Right forelimb (tissue), 1 donor: Measurements from ENCODE around the gene PPM1H.

ENCODE experiments used
- DNase-seq: peaks from one replicate; pipeline ENCODE4 v3.0.0-alpha.2; 2018

Gene PPM1H

DNA sequence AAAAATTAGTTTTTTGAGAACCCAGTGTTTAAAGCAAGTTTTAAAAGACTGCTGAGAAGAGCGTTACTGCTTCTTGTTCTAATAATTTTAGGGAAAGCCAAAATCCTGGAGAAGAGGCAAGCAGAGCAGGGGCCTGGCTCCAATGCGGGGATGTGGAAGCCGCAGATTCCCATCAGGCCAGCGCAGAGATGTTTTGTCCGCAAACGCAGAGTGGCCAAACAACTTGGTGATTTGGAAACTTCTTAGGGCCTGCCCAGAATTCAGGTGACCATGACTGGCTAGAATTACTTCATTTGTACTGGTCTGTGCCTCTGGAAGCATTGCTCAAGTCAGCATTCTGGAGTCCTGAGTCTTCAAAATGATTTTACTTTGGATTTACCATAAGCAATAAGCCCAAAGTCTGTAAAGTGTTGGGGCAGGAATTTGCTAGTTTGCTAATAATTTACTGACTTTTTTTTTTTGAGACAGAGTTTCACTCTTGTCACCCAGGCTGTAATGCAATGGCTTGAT lies 208.4 kb downstream of the PPM1H start:
- no peak for DNase-seq

DNA sequence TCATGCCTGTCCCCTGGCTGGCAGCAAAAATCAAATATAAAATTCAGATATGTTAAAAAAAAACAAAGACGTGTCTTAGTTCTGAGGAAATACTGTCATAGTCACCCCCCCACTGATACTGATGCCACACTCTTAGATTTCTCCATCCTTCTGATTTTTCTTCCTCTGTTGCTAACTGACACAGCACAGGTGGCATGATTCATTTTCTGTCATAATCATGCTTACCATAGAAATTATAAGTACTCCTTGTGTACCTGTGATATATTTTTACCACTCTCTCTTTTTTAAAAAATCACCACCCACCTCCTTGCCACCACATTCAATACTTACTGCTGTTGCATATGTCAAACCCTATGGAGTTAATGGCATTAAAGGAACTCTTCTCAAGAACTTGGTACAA lies 209.2 kb downstream of the PPM1H start:
- DNase-seq: no peak

DNA sequence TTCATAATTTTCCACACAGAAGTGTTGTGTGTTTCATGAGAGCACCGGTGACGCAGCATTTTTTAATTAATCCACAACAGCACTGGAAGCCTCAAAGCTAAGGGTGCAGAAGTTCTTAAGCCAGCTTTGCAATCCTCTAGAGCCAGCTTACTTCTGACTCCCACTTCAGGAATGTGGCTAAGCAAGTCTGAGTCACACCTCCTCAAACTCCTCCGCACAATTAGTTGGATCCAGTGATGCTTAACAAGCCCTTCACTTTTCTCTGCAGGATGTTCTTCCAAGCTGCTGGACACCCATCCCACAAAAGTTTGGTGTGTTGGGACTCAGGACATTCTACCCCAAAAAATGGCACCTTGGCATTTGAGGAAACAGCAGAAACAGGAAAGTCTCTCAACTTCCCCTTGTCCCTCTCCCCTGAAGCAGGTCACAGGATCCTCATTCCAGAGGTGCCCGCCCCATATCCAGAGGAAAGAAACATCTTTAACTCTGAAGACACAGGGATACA lies 210.0 kb downstream of the PPM1H start:
- DNase-seq: no peak

DNA sequence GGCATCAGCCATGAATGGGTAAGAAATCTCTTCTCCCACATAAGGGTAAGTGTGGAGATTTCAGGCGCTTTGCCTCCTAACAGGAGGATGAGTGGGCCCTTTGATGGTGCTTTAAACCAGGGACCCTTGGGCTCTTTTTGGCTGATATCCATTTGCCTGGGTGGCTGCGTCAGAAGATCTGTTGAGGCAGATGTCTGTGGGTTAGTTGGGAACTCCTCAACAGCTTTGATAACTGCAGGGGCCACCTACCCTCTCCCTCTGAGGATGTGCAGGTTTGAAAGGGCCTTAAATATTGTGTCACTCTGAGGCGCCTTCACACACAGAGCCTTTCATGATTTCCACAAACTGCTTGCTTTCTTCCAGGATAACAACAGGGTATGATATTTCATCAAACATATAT lies 210.7 kb downstream of the PPM1H start:
- no peak for DNase-seq

DNA sequence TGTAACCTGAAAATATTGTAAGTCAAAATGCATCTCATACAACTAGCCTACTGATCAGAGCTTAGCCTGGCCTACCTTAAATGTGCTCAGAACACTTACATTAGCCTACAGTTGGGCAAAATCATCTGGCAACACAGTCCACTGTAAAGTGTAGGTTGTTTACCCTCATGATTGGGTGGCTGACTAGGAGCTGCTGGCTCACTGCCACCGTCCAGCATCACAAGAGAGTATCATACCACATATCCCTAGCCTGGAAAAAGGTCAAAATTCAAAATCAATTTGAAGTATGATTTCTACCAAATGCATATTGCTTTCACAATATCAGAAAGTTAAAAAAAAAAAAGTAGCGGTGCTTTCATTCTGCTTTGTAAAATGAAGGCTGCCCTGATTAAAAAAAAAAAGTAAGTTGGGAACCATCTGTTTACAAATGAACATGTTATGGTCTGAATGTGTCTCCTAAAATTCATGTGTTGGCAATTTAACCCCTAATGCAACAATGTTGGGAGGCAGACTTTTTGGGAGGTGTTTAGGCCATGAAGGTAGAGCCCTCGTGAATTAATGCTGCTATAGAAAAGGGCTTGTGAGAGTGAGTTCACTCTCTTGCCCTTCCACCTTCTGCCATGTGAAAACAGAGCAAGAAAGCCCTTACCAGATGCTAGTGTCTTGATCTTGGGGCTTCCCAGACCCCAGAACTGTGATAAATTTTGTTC lies 211.8 kb downstream of the PPM1H start:
- DNase-seq: no peak

DNA sequence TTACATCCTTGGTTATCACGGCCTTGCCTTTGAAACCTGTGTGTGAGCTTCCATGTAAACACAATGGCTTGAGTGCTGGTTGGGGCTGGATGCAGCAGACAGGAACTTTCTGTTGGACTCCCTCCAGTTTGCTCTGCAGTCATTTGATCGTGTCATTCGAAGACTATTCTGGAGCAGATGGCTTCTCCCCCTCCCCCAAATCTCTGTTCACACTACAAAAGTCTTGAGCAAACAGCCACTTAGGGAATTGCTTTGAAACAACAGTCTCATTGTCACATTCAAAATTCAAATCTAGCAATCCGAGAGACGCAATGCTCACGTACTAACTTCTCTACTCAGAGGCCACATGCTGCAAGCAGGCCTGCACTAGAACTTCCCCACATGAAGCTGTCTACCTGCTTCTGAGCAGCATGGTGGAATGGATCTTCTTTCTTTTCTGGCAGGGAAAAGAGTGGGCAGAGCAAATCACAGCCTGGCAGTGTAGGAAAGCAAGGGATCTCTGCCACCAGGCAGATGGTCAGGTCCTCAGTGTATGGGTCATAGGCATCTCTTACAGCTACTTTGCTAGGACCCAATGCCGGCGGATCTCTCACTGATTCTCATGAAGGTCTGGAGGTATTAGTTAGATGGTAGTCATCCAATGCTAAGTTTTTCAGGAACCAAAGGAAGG lies 214.2 kb downstream of the PPM1H start:
- no peak for DNase-seq

DNA sequence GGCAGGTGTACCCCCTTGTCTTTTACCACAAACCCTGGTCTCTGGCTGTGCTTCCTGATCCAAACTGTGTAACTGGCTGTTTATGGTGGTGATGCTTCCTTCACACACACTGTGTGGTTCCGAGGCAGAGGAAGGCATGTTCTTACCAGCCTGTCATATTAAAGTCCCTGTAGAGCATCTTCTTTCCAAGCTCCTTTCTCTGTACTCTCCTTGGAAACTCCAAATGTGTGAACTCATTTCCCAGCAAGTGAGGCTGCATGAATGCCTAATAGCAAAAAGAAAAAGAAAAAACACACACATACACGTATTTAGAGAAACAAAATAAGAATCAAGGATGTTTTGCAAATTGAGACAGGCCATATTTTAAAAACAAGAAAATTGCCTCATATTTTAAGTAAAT lies 214.9 kb downstream of the PPM1H start:
- no peak for DNase-seq

DNA sequence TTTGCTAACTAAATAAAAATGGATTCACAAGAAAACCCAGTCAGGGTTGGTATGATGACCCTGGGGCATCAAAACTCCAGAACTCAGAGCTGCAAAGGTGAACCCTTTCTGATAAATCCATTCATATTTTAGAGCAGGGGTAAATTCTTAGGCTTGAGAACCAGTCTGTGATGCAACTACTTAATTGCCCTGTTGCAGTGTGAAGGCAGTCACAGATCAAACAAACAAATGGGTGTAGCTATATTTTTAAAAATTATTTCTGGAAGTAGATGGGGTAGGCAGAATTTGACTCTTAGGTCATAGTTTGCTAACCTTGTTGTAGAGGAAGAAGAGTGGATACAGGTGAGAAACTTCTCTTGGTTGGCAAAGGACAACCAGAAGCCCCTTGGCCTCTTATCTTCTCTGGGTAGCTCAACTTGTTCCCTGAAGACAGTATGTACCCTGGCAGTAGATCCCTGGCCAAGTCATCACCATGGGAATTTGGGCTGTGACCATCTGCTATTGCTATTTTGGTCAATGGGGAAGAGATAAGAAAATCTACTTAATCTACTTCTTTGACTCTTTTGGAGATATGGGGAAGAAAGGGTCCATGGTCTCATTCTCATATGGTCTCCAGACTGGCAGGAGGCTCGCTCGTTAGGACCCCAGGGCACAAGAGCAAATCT lies 216.1 kb downstream of the PPM1H start:
- no peak for DNase-seq

DNA sequence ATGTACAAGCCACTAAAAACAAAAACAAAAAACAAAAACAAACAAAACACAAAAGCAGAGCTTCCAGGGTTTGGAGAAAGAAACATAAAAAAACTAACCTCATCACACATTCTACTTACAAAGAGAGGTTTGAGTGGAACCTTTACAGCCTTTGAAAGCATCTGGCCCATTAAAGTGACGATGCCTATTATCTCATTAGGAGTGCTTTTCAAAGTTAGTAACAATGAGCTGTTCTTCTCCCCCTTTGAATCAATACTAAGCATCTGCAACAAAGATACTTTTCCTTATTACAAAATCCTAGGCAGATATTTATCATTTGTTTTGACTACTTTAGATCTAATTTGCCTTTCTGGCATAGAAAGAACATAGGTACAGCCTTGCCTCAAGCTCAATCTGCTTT lies 217.3 kb downstream of the PPM1H start:
- DNase-seq: no peak

DNA sequence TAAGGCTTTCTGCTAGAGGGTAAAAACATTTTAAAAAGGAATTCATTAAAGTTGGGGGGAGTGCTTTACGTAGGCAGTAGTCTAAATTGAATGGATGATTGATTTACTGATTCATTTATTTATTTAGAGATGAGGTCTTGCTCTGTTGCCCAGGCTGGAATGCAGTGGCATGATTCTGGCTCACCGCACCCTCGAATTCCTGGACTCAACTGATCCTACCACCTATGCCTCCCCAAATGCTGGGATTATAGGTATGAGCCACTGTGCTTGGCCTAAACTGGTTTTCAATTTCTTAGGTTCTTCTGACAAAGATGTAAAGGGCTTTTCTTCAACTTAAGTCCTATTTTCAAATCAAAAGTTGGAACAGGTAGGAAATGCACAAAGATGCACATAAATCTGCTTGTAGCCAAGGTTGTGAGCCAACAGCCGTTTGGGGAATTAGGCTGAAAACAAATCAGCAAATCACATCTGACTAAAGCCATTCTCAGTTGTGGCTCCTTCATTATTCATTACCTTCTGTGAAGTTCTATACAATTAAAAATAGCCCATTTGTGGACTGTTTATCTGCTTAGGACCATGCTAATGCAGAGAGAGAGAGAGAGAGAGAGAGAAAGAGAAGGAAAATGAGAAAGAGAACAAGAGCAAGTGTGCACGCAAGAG lies 218.0 kb downstream of the PPM1H start:
- no peak for DNase-seq

DNA sequence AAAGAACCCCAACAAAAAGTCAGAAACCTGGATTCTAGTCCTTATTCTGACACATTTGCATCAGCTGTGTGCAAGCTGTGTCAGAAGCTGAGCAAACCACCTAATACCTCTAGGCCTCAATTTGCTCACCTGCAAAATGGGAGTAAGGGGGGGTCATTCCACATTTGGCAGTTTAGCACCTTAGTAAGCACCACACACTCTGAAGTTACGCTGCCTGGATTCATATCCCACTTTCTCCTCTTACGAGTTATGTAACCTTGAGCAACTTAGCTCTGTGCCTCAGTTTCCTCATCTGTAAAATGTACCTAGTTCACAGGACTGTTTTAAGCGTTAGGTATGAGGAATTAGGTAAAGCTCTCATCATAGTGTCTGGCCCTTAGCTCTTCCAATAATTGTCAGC lies 218.9 kb downstream of the PPM1H start:
- DNase-seq: no peak

DNA sequence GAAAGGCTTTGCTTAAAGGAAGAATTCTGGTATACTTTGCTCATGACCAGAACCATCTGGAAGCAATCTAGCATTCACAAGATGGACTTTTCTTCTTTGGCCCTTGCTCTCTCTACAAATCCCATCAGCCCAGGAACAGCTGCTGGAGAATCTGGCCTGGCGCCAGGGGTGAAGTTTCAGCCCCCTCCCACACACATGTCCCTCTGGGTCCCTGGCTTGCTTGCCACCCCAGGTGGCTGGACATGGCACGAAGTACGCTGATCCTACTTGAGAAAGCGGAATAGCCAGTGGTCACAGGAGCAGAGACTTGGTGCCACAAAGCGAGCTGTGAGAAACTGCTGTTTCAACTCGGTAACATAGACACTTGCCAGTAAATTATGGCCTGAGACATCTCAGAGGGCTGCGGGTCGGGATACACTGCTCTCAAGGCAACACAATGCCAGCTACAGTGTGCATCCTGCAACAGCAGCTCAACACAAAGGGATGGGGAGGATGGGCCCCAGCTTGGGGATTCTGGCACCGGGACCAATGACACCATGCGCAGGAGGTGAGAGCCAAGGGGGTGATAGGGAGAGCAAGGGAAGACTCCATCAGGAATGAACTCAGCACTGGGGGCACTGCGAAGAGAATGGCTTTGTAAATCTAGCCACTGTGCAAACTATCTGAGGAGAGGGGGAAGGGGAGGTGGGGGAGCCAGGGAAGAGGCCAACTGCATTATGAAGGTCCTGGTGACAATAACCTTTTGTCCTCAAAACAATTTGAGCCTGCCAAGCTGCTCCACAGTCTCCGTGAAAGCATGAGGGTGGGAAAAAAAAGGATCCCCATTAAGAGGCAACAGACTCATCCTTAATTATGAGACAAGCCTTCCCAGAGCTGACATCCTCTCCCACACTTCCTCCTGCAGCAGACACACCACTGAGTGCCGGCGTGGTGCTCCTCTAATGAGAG lies 219.9 kb downstream of the PPM1H start:
- peak; percentile 84 for DNase-seq

DNA sequence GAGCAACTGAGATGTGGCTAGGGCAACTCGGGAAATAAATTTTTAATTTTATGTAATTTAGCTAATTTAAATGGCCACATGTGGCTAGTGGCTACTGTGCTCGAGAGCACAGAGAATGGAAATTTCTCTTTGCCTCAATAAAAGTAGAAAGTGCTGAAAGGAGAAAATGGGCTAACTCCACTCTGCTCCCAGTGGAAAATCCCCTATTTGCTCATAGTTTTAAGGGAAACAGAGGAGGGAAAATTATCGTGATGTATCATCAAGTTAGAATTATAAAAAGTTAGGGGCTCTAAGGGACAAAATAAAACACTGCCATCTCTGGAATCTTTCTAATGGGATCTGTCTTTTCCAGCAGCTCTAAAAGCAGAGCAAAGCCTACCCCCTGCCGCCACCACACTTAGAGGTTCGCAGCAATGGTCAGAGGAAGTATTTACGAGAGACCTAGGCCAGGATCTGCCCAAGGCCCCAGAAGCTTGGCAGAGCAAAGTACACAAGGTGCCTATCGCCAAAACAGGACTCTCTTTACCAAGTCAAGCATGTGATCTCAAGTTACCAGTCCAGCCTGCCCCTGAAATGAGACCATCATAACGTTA lies 220.7 kb downstream of the PPM1H start:
- no peak for DNase-seq

DNA sequence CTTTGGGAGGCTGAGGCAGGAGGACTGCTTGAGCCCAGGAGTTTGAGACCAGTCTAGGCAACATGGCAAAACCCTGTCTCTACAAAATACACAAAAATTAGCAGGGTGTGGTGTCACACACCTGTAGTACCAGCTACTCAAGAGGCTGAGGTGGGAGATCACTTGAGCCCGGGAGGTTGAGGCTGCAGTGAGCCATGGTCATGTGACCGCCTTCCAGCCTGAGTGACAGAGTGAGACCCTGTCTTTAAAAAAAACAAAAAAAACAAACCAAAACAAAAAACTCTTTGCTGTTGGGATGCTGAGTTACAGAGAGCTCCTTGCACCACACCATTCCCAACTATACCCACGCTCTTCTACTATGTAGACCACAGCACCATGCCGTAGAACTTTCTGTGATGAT lies 221.2 kb downstream of the PPM1H start:
- DNase-seq: no peak

DNA sequence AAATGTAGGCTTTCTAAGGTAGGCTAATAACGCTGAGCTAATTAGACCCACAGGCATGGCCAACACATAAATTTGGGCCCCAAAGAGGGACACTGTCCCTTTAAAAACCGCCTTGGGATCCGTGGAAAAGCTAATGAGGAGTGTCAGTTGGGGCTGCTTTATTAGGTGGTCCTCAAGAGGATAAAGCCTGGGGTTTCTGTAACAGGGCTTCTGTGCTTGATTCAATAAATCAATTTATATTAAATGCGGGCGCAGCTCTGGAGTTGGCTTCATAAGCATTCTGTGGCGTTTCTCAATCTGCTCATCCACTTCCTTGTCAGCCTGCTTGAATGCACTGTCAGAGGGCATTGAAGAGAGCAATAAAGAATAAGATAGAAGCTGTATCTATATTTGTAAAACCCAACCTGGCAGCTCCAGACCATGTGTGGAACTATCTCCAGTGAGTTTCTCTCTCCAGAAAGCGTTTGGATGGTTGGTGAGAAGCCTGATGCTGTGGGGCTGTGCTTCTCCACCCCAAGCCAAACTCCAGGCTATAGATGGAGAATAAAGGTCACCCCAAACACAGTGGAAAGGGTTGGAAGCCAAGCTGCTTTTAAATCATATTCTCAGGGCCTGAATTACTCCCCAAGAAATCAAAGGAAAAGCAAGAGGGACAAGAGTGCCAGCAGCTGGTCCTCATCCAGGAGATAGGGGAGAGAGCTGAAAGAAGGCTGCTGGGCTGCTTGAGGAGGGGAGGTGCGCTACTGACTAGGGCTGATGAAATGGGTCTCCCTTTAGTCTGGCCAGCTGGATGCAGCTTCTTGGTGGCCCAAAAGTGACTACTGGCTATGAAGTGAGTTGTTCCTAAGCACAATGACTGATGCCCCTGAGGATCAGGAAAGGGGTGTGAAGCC lies 222.0 kb downstream of the PPM1H start:
- DNase-seq: no peak

DNA sequence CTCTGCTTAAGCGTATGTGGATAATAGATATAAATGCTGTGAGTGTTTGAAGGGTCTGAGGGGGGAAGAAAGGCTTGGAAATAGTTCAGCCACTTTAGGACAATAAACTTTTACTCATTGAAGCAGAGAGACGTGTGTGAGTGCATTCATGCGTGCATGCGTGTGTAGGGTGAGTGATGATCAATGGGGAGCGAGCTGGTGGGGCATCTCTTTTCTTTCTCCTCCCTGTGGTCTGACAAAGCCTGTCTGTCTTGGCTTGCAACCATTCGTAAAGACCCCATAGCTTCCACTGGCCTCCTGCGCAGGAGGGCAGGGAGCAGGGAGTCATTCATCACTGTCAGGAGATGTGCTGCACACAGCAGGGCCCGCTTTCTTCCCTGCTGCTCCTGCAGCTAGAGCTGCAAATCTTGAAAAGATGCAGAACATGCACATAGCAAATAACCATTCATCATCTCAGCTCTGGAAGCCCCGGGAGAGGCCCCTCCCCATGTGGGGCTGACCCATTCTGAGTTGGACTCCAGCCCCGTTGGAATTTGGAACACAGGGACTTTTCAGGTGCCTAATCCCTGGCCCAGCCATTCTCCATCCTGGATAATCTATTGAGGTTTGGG lies 223.2 kb downstream of the PPM1H start:
- DNase-seq: no peak

DNA sequence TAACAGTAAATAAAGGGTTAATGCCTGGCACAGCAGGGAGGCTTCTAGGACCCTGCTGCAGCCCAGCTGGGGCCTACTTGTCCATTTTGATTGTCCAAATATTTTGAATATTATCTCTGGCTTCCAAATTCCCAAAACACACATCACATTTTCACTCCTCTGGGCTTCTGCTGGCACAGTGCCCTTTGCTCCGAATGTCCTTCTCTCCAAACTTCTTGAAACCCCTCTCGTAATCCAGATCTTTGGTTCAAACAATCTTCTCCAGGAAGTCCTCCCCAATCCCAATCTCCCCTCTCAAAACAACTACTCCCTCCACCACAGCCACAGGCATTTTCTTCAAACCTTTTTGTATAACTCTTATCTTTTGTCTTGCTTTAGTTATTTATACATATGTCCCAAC lies 225.6 kb downstream of the PPM1H start:
- DNase-seq: no peak

DNA sequence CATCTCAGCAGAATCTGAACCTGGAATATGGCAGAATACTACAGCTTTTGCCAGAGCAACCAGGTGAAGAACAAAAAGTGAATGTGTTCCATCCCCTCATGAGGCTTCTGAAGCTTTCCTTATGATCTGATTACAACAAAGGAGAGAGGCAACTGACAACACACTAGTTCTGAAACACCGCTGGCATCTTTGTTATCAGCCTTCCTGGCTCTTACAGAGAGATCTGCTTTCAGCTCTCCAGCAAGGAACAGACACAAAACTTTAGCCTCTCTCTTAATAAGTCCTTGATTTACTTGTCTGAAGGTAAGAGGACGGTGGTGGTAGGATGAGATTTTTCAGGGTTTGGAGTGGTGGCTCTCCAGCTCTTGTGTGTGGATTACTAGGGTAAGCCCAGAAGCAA lies 227.0 kb downstream of the PPM1H start:
- DNase-seq: no peak

DNA sequence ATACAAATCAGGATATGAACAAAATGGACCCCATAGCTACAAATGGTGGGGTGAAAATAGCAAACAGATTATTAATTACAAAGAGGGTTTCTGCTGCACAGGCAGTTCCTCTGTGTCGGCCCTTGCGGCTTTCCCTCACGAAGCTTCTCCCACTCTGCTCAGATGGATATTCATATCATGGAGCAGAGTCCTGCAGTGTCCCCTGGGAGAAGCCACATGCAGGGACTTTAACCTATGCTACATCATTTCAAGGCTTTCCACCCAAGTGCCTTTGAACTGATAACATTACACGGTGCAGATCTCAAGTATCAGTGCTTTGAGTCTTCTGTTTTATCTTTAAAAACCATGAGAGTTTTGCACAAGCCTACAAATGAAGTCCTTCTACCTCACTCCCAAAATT lies 229.1 kb downstream of the PPM1H start:
- DNase-seq: no peak

DNA sequence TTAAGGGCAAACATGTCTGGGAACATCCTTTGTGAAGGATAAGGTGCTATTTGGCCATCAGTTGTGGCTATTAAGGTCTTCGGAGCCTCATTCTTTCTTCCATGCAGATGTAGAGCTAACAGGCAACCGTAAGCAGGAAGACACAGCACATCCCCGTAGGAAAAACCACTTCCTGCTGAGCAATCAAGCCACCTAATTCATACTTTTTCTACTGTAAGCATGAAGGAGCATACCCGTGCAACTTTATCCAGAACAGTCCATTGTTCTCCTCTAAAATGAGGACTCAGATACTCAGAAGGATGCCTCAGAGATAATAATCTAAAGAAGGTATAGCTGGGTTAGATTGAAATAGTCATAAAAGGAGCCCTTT lies 232.0 kb downstream of the PPM1H start:
- DNase-seq: no peak
